AML-193 (cell line): ENCODE data around the gene NRDE2.
A peak's percentile ranks its signal among the peaks of the same experiment; 100 is the strongest.

Source experiments
- DNase-seq, 2 experiments: peaks; one replicate each; lab custom pipeline; 2025; lab: John Stamatoyannopoulos, UW

The NRDE2 gene

GRCh38 chr14:90331497-90332270 lies at the start of gene NRDE2:
NRDE2 (minus strand) TSS chr14:90331941; CDS start chr14:90331904, 37 bp downstream.
- peak; percentile 78 to 81 for DNase-seq

GRCh38 chr14:90381011-90381786 lies 49.5 kb upstream of the NRDE2 start:
- DNase-seq: no peak

- DNase-seq: no peak
Measured at GRCh38 chr14:90379106-90379505, 47.4 kb upstream of the NRDE2 start.

- DNase-seq: no peak
Measured at GRCh38 chr14:90378249-90378648, 46.5 kb upstream of the NRDE2 start.

GRCh38 chr14:90375934-90376333 lies 44.2 kb upstream of the NRDE2 start:
- DNase-seq: no peak

GRCh38 chr14:90374813-90375212 lies 43.1 kb upstream of the NRDE2 start:
- DNase-seq: no peak

GRCh38 chr14:90373887-90374286 lies 42.1 kb upstream of the NRDE2 start:
- DNase-seq: no peak

- DNase-seq: peak in 1 of 2 experiments; percentile 9
Measured at GRCh38 chr14:90368946-90369721, 37.4 kb upstream of the NRDE2 start.

- no peak for DNase-seq
Measured at GRCh38 chr14:90362558-90362896, 30.8 kb upstream of the NRDE2 start.

GRCh38 chr14:90361865-90362557 lies 30.3 kb upstream of the NRDE2 start:
- DNase-seq: no peak

- no peak for DNase-seq
Measured at GRCh38 chr14:90358359-90358758, 26.6 kb upstream of the NRDE2 start.

GRCh38 chr14:90356925-90357324 lies 25.2 kb upstream of the NRDE2 start:
- no peak for DNase-seq

- DNase-seq: no peak
Measured at GRCh38 chr14:90355540-90356518, 24.1 kb upstream of the NRDE2 start.

GRCh38 chr14:90354551-90355298 lies 23.0 kb upstream of the NRDE2 start:
- DNase-seq: no peak

GRCh38 chr14:90349739-90350138 lies 18.0 kb upstream of the NRDE2 start:
- DNase-seq: no peak

GRCh38 chr14:90348270-90348669 lies 16.5 kb upstream of the NRDE2 start:
- no peak for DNase-seq

GRCh38 chr14:90345239-90345557 lies 13.5 kb upstream of the NRDE2 start:
- no peak for DNase-seq

GRCh38 chr14:90344331-90345238 lies 12.8 kb upstream of the NRDE2 start:
- no peak for DNase-seq

- no peak for DNase-seq
Measured at GRCh38 chr14:90342327-90342726, 10.6 kb upstream of the NRDE2 start.
